IPS-NIHi7 (cell line): ENCODE data around the gene CCDC197.

Experiments
- DNase-seq: peaks from one replicate; pipeline ENCODE4 v3.0.0; 2012; ENCODE audit warnings: mixed read lengths; ENCODE audit errors: extremely low spot score

CCDC197 gene

GRCh38 chr14:93961620-93962019 is 35.5 kb upstream of the CCDC197 start:
- no peak for DNase-seq

DNA sequence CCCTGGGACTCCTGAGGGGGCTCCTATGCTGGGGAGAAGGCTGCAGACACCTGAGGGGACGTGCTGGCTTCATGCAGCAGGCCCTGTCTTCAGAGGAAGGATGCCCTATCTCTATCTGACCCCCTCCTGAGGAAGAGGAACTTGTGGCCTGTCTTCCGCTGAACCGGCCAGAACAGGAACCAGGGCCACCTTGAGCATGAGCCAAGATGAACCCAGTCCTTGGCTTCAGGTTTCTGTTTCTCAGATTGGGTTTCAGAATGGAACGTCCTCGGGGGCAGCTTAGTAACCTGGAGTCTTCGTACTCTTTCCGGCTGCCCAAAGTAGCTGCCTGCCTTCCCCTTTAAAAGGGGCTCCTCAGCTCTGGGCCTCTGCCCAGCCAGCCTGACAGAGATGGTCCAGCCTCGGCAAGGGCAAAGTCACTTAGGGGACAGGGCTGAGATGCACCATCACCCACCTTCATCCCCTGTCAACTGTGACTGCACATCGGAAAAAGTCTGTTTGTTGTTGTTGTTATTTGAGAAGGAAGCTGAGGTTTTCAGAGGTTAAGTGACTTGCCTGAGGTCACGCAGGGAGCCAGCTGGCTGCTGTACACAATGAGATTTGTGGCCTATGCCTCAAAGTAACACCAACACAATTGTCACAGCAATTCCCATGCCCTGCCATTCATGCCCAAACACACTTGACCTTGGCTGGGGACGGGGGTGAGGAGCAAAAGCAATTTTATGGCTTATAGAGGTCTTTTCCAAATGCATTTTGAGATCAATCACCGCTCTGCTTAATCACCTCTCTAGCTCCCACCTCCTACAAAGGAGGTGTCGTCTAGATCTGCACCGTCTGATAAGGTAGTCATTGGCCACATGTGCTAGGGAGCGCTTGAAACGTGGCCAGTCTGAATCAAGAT is 34.1 kb upstream of the CCDC197 start:
- no peak for DNase-seq

GRCh38 chr14:93963692-93964091 is 33.4 kb upstream of the CCDC197 start:
- no peak for DNase-seq

- no peak for DNase-seq
Observed at GRCh38 chr14:93964281-93964680, 32.8 kb upstream of the CCDC197 start.

DNA sequence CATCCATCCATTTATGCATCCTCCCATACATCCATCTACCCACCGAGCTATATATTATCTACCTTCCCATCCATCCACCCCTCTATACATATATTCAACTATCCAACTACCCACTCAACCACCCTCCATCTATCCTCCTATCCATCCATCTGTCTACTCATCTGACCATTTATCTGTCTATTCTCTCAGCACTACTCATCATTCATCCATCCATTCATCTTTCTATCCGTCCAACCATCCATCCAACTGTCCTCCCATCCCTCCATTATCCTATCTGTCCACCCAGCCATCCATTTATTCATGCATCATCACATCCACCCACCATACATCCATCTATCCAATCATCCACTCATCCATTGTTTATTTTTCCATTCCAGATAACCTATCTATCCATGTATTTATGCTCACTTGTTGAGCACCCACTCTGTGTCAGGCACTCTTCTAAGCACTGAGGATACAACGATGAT is 32.2 kb upstream of the CCDC197 start:
- no peak for DNase-seq

DNA sequence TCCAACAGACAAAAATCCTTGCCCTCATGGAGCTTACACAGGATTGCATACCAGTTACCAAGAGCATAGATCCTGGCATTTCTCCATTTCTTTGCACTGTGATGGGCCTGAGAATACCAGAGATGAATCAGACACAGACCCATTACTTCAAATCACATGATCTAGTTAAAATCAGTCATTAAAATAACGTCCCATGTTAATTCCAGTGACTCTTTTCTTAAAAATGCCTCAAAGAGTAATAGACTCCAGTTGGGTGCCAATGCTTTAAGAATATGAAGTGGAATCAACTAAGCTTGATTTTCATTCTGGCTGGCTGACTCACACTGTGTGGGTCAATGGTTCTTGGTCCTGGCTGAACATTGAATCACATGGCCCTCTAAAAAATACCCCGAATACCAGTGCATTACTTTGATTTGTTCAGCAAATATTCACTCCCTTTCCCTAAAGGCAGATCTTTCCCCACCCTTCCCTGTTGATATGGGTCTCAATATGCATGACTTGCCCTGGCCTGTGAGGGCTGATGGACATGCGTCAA is 31.7 kb upstream of the CCDC197 start:
- DNase-seq: no peak

DNA sequence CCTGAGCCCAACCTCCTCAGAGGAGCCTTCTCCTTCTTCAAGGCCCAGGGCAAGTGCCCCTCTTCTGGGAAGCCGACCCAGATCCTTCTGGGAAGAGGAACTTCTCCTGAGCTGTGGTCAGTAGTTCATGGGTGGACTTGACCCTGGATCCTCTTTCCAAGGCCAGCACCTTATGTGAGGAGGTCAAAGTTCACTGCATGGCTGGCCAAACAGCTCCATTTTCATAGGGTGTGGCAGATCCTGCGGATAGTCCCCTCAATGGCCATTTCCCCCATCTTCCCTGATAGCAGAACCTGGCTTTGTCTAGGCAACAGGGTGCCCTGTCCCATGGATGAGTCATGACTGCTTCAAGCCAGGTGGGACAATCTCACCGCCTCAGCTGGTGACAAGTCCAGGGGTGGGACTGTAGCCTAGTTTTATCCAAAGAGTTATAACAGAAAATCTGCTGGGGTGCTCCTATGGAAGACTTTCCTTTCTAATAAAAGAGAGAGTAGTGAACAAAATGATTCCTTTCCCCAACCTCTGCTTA is 31.1 kb upstream of the CCDC197 start:
- no peak for DNase-seq

GRCh38 chr14:93967637-93968250 is 29.4 kb upstream of the CCDC197 start:
- no peak for DNase-seq

GRCh38 chr14:93969082-93969828 is 27.8 kb upstream of the CCDC197 start:
- no peak for DNase-seq

GRCh38 chr14:93970585-93970964 is 26.5 kb upstream of the CCDC197 start:
- peak; percentile 43 for DNase-seq

DNA sequence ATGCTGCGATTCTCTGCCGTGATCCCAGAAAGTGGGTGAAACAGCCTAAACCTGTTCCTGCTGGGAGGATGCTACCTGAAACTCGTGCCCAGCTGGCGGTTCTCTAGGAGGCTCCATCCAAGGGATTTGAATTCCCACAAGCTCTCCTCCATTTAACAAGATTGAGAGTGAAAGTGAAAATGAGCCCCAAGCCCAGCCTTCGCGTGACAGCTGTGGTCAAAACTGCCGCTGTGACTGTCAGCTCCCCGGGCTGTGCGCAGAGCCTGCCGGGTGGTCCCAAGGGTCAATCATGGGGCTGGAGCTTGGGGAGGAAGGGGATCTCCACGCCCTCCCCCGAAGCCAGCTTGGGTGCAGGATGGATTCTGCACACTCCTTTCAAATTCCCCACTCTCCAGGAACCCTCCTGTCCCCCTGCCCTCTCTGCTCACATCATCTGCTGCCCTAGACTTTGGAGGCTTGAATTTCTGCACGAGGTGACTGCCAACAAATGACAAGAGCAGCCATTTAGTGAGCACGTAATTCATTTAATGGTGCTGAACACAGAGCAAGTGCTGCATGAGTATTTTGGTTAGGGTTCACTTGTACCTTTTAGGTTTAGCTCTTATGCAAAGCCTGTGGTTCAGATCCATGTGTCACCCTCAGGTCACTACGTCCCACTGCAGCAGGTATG is 26.0 kb upstream of the CCDC197 start:
- no peak for DNase-seq

- no peak for DNase-seq
Observed at GRCh38 chr14:93971635-93972027, 25.5 kb upstream of the CCDC197 start.

- DNase-seq: no peak
Observed at GRCh38 chr14:93972618-93973205, 24.4 kb upstream of the CCDC197 start.

DNA sequence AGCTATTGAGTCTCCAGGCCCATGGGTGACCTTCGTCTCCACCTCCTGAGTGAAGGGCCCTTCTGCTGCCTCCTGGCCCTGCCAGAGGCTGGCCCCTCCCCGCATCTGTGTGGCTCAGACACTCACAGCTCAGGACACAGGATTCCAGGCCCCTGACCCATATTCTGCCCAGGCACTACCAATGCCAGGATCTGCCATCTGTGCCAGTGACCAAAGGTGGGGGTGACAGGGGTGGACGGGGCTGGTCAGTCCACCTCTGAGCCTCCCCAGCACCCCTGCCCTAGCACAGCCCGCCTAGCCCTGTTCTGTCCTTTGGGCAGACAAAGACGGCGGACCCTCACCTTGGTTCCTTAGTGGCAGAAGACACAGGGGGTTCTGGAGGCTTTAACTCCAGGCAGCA is 23.5 kb upstream of the CCDC197 start:
- no peak for DNase-seq

- no peak for DNase-seq
Observed at GRCh38 chr14:93974299-93974698, 22.8 kb upstream of the CCDC197 start.

DNA sequence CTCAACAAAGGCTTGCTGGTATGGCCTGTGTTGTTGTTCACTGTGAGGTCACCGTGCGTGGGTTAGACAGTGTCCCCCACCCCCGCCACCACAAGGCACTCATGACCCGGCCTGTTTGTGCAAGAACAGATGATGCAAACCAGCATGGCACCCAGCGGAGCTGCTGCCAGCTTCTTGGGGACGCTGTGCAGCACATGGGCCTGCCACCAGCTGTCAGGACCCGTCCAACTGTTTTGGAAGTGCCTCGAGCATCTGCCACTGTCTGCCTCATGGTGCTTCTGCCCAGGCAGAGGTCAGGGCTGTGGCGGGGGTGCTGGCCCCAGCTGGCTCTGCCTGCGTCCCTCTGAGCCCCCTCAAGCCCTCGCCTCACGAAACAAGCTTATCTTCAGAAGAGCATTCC is 22.3 kb upstream of the CCDC197 start:
- DNase-seq: no peak

DNA sequence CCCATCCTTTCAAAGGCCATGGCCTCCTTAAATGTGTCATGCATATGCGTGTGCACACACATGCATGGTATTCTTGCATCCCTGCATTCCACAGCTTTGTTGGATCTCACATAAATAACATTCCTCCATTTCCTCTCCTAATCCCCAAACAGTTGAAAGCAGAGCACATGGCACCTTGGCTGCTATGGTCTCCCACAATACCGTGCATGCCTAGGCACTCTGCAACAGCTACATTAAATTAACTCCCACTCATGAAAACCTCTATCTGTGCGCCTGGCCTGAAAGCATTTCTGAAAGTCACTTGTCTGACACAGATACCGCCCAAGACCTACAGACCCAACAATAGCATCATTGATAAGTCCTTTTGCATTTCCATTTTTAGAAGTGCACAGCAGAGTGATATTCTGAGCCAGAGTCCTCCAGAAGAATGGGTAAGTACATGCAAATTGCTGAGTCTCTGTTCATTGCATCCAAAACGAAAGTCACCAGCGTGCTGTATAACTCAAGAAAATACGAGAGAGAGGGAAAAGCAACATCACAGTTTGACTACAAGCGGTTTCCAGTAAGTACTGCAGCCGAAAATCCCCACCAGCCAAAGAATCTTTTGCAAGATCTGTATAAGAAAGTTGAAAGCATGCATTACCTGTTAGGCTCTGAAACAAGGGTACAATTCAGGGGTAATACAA is 21.2 kb upstream of the CCDC197 start:
- DNase-seq: no peak

DNA sequence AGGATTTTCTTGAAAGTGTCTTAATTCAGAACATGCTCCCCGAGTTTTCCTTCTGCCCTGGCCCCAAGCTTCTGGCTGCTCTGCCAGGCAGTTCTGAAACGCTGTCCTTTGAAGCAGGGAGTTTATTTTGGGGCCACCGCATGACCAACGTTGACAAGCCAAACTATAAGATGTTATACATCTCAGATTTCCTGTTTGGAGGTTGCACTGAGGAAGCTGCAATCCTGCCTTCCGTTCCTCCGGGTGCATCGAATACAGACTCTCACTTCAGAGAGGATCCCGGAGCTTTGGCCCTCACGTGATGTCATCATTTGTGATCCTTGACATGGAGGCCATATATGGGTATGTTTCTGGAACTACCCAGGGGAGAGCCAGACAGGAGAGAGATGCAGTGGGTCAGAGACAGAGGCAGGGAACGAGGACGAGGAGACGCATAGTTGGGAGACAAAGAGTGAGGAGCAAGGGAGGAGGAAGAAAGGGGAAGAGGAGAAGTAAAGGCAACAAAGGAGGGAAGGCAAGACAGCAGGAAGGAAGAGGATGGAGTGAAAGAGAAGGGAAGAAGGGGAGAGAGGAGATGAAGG is 20.5 kb upstream of the CCDC197 start, which contains the start of gene ASB2:
TSS of gene ASB2 (minus strand) at position 94 of the 581 bp plus-strand sequence. CDS start 12,031 bp downstream, outside the sequence.
- no peak for DNase-seq

- no peak for DNase-seq
Observed at GRCh38 chr14:93977171-93977570, 19.9 kb upstream of the CCDC197 start.
